H9 (cell line): ENCODE results near the gene LASP1. TPM values are rescaled to one million over a fixed set of nuclear protein-coding genes. Genes with fewer than 3 reads are reported as not detected.

Experiments used
- DNase-seq: peaks from one replicate; pipeline ENCODE4 v3.0.0-alpha.2; 2017
- H2AFZ ChIP-seq: one replicate; pipeline ENCODE4 v1.6.1; 2013; ENCODE audit warnings: mild to moderate bottlenecking, low read length, control low read depth, moderate library complexity
- H2AK5ac ChIP-seq: 2 replicates; pipeline ENCODE4 v1.6.1; 2013; ENCODE audit warnings: low read length, control low read depth, mixed read lengths; ENCODE audit not compliant: insufficient read length
- H2BK120ac ChIP-seq: one replicate; pipeline ENCODE4 v1.6.1; 2013; ENCODE audit warnings: low read depth, mild to moderate bottlenecking, low read length, control low read depth, inconsistent platforms; ENCODE audit not compliant: poor library complexity, severe bottlenecking
- H2BK12ac ChIP-seq: 2 replicates; pipeline ENCODE4 v1.6.1; 2013; ENCODE audit warnings: low read length, control low read depth, mixed read lengths, low read depth; ENCODE audit not compliant: insufficient read length
- H2BK15ac ChIP-seq: 2 replicates; pipeline ENCODE4 v1.6.1; 2013; ENCODE audit warnings: low read depth, low read length, control low read depth
- H2BK20ac ChIP-seq: one replicate; pipeline ENCODE4 v1.6.1; 2013; ENCODE audit warnings: low read depth, mild to moderate bottlenecking, low read length, control low read depth, inconsistent platforms; ENCODE audit not compliant: poor library complexity, severe bottlenecking
- H2BK5ac ChIP-seq: 2 replicates; pipeline ENCODE4 v1.6.1; 2013; ENCODE audit warnings: low read length, control low read depth, mixed read lengths; ENCODE audit not compliant: insufficient read length
- H3K14ac ChIP-seq: 2 replicates; pipeline ENCODE4 v1.6.1; 2013; ENCODE audit warnings: low read length, control low read depth; ENCODE audit not compliant: insufficient read depth
- H3K18ac ChIP-seq: 2 replicates; pipeline ENCODE4 v1.6.1; 2013; ENCODE audit warnings: low read depth, mild to moderate bottlenecking, mixed read lengths, low read length, control low read depth; ENCODE audit not compliant: insufficient read length
- H3K23ac ChIP-seq: 2 replicates; pipeline ENCODE4 v1.6.1; 2013; ENCODE audit warnings: low read length, control low read depth, mixed read lengths, low read depth; ENCODE audit not compliant: insufficient read length
- H3K23me2 ChIP-seq: 2 replicates; pipeline ENCODE4 v1.6.1; 2013; ENCODE audit warnings: low read depth, mild to moderate bottlenecking, mixed read lengths, low read length, control low read depth; ENCODE audit not compliant: insufficient read length, poor library complexity, severe bottlenecking
- H3K27ac ChIP-seq: 2 replicates; pipeline ENCODE4 v1.5.1; 2013; ENCODE audit warnings: low read length, control low read depth, mixed read lengths, low read depth; ENCODE audit not compliant: insufficient read length
- H3K27me3 ChIP-seq: 2 replicates; pipeline ENCODE4 v1.6.1; 2013; ENCODE audit warnings: low read length, control low read depth, inconsistent platforms; ENCODE audit not compliant: insufficient read depth
- H3K4ac ChIP-seq: 2 replicates; pipeline ENCODE4 v1.6.1; 2013; ENCODE audit warnings: low read depth, mild to moderate bottlenecking, control low read depth, inconsistent platforms, low read length, moderate library complexity
- H3K4me1 ChIP-seq: 2 replicates; pipeline ENCODE4 v1.6.1; 2013; ENCODE audit warnings: low read length, control low read depth, inconsistent platforms; ENCODE audit not compliant: insufficient read depth
- H3K4me2 ChIP-seq: 2 replicates; pipeline ENCODE4 v1.6.1; 2013; ENCODE audit warnings: low read length, control low read depth, mixed read lengths; ENCODE audit not compliant: insufficient read length, insufficient read depth
- H3K56ac ChIP-seq: 2 replicates; pipeline ENCODE4 v1.6.1; 2013; ENCODE audit warnings: low read depth, mild to moderate bottlenecking, mixed read lengths, low read length, control low read depth; ENCODE audit not compliant: insufficient read length
- H3K79me1 ChIP-seq: 2 replicates; pipeline ENCODE4 v1.6.1; 2013; ENCODE audit warnings: low read depth, mild to moderate bottlenecking, moderate library complexity, low read length, control low read depth, inconsistent platforms; ENCODE audit not compliant: insufficient read depth, poor library complexity, severe bottlenecking
- H3K79me2 ChIP-seq: 2 replicates; pipeline ENCODE4 v1.6.1; 2013; ENCODE audit warnings: low read length, control low read depth, inconsistent platforms; ENCODE audit not compliant: insufficient read depth
- H3K9ac ChIP-seq: 2 replicates; pipeline ENCODE4 v1.6.1; 2013; ENCODE audit warnings: low read length, control low read depth, mixed read lengths; ENCODE audit not compliant: insufficient read length; ENCODE audit errors: extremely low read depth
- H3K9me3 ChIP-seq: one replicate; pipeline ENCODE4 v1.6.1; 2013; ENCODE audit warnings: low read depth, low read length, inconsistent platforms; ENCODE audit not compliant: control insufficient read depth
- H3T11ph ChIP-seq: one replicate; pipeline ENCODE4 v1.6.1; 2013; ENCODE audit warnings: mild to moderate bottlenecking, low read length, control low read depth, inconsistent platforms
- H4K20me1 ChIP-seq: one replicate; pipeline ENCODE4 v1.6.1; 2013; ENCODE audit not compliant: control insufficient read depth, insufficient read length, insufficient read depth
- H4K5ac ChIP-seq: 2 replicates; pipeline ENCODE4 v1.6.1; 2013; ENCODE audit warnings: low read depth, mild to moderate bottlenecking, mixed read lengths, low read length, control low read depth; ENCODE audit not compliant: insufficient read length
- H4K8ac ChIP-seq: replicated peaks from 2 replicates; pipeline ENCODE4 v1.6.1; 2013; ENCODE audit warnings: low read length, control low read depth, mixed read lengths, low read depth; ENCODE audit not compliant: insufficient read length
- H4K91ac ChIP-seq: 2 replicates; pipeline ENCODE4 v1.6.1; 2013; ENCODE audit warnings: low read depth, mild to moderate bottlenecking, moderate library complexity, mixed read lengths, low read length, control low read depth; ENCODE audit not compliant: insufficient read length
- H3K27ac Mint-ChIP-seq, 3 experiments: 2 replicates in 2 of 3; 3 replicates in 1 of 3; pipeline ENCODE4 v1.8.0; 2020 to 2021; ENCODE audit warnings: mixed read lengths in 3 of 3, mild to moderate bottlenecking in 1 of 3, moderate library complexity in 1 of 3
- H3K27me3 Mint-ChIP-seq: 2 replicates; pipeline ENCODE4 v1.8.0; 2021; ENCODE audit warnings: low read depth, mild to moderate bottlenecking, moderate library complexity, mixed read lengths
- H3K36me3 Mint-ChIP-seq, 3 experiments: 2 replicates in 2 of 3; 3 replicates in 1 of 3; pipeline ENCODE4 v1.8.0; 2020 to 2021; ENCODE audit warnings: low read depth in 3 of 3, mixed read lengths in 3 of 3; ENCODE audit not compliant: insufficient read depth in 1 of 3
- H3K4me1 Mint-ChIP-seq, 2 experiments: 2 replicates each; pipeline ENCODE4 v1.8.0; 2020; ENCODE audit warnings: mixed read lengths in 2 of 2
- H3K4me3 Mint-ChIP-seq, 2 experiments: 2 replicates in 1 of 2; 3 replicates in 1 of 2; pipeline ENCODE4 v1.8.0; 2020 to 2021; ENCODE audit warnings: mild to moderate bottlenecking in 2 of 2, mixed read lengths in 2 of 2, moderate library complexity in 1 of 2
- H3K9me3 Mint-ChIP-seq, 2 experiments: 2 replicates in 1 of 2; 3 replicates in 1 of 2; pipeline ENCODE4 v1.8.0; 2020; ENCODE audit warnings: mild to moderate bottlenecking in 2 of 2, mixed read lengths in 2 of 2, moderate library complexity in 1 of 2
- CTCF ChIP-seq: fragments of 200-600 bp; sonication (generic); conservative IDR thresholded peaks from 3 replicates; pipeline ENCODE4 v1.8.0; 2021; ENCODE audit warnings: antibody characterized with exemption, mild to moderate bottlenecking
- WGBS: extraction: QIAGEN DNeasy Blood & Tissue Kit; methylation state at CpG from one replicate; pipeline ENCODE4 v1.1.7; 2013; ENCODE audit warnings: missing lambda C conversion rate, low lambda C conversion rate, mixed read lengths; ENCODE audit not compliant: insufficient read length; ENCODE audit errors: extremely low coverage; 5-methylcytosine and 5-hydroxymethylcytosine counted together
- total RNA-seq: library from RNA; stranded (reverse); gene quantifications from 2 replicates; pipeline ENCODE4 v1.2.1, GENCODE V29; 2021

Gene LASP1
- total RNA-seq, 1 experiment from 2014 or later = 121 TPM

GRCh38 chr17:38890410-38890746, 20.5 kb downstream of the LASP1 start:
- Histone ChIP-seq H3K4me2 (no peak overlapping the region), H4K20me1 (peaks cover 2% of the 10 kb centered on the region), H3K9me3 (no peaks in the 10 kb centered on the region), H3K4me1 (no peaks in the 10 kb centered on the region; the same call in 1 of the 2 replicates), H3K27me3 (no peaks in the 10 kb centered on the region), H4K5ac (no peak overlapping the region), H2BK20ac (no peak overlapping the region), H2AK5ac (no peak overlapping the region), H2BK12ac (no peak overlapping the region), H2BK5ac (no peak overlapping the region), H3K14ac (no peak overlapping the region), H2BK15ac (no peak overlapping the region), H3K4ac (no peak overlapping the region), H3T11ph (no peak overlapping the region), H3K23ac (no peak overlapping the region), H4K91ac (no peak overlapping the region), H3K9ac (no peak overlapping the region), H2AFZ (no peak overlapping the region), H3K23me2 (no peaks in the 10 kb centered on the region), H3K79me1 (no peaks in the 10 kb centered on the region), H3K27ac (no peak overlapping the region), H3K79me2 (peaks cover 2% of the 10 kb centered on the region; the same call in 1 of the 2 replicates), H3K18ac (no peak overlapping the region), H2BK120ac (no peak overlapping the region), H4K8ac (no peak overlapping the region), H3K56ac (no peak overlapping the region)
- Mint-ChIP-seq H3K36me3 (peaks cover 2 to 50% (median 37%) of the 10 kb centered on the region in 3 experiments; a peak in 5 of 7 replicates), H3K4me1 (peaks cover 18 to 25% of the 10 kb centered on the region in 2 experiments), H3K9me3 (no peaks in the 10 kb centered on the region), H3K27me3 (no peaks in the 10 kb centered on the region), H3K27ac (peak overlapping the region in 1 of 3 experiments; percentile 64; a peak in 2 of 7 replicates), H3K4me3 (no peak overlapping the region)
- TF ChIP-seq CTCF = no peak
- no CpG with 5 or more reads among the region's 8 CpGs for WGBS
- DNase-seq = peak; percentile 27
